Astrocyte of the spinal cord (primary cell): ENCODE measurements around the gene PCIF1.

ENCODE experiments used
- DNase-seq: peaks from one replicate; pipeline ENCODE4 v3.0.0; 2011; ENCODE audit warnings: low read depth, low spot score
- H3K4me3 ChIP-seq: 2 replicates; pipeline ENCODE4 v1.5.1; 2011; ENCODE audit warnings: low read depth, mild to moderate bottlenecking, low read length, moderate library complexity
- CTCF ChIP-seq: IDR thresholded peaks from 2 replicates; pipeline ENCODE4 v1.5.1; 2012; ENCODE audit warnings: low read depth, mild to moderate bottlenecking, low read length, inconsistent platforms
- in situ Hi-C: cut with HindIII; loops from 2 replicates; pipeline ENCODE4 v1.10.0; 2017; ENCODE audit warnings: low sequenced_read_pairs

PCIF1 gene

GRCh38 chr20:45947110-45947866, 12.8 kb downstream of the PCIF1 start:
- DNase-seq, result no peak
- H3K4me3 ChIP-seq, result no peak overlapping the region
- no peak for TF ChIP-seq CTCF

GRCh38 chr20:45948261-45948733, 13.8 kb downstream of the PCIF1 start:
- TF ChIP-seq CTCF, result no peak
- H3K4me3 ChIP-seq, result no peak overlapping the region
- no peak for DNase-seq
- in situ Hi-C loops, result no loop called here

More at GRCh38 chr20:45947110-45947866, 12.8 kb downstream of the PCIF1 start:
- in situ Hi-C loops, result no loop called here

GRCh38 chr20:45948742-45949541, 14.5 kb downstream of the PCIF1 start:
- in situ Hi-C loops, result no loop called here
- DNase-seq, result no peak
- H3K4me3 ChIP-seq, result no peak overlapping the region
- no peak for TF ChIP-seq CTCF

- in situ Hi-C loops, result no loop called here
- H3K4me3 ChIP-seq, result no peak overlapping the region
- TF ChIP-seq CTCF, result no peak
- no peak for DNase-seq
Observed at GRCh38 chr20:45949542-45950329, 15.3 kb downstream of the PCIF1 start.

- in situ Hi-C loops, result no loop called here
- no peak overlapping the region for H3K4me3 ChIP-seq
- no peak for TF ChIP-seq CTCF
- no peak for DNase-seq
Observed at GRCh38 chr20:45950330-45950646, 15.8 kb downstream of the PCIF1 start.
